HCT116 (cell line): ENCODE measurements around the gene CIDEC.

ENCODE experiments used
- EZH2phosphoT487 ChIP-seq: fragments of 200-600 bp; IDR thresholded peaks from 2 replicates; pipeline ENCODE4 v1.6.1; 2018; ENCODE audit warnings: antibody characterized with exemption, borderline replicate concordance
- POLR2A ChIP-seq: IDR thresholded peaks from 2 replicates; pipeline ENCODE4 v1.7.0; 2011; ENCODE audit warnings: borderline replicate concordance; ENCODE audit not compliant: insufficient read depth, insufficient read length; ENCODE audit errors: extremely low read depth
- POLR2AphosphoS5 ChIP-seq: IDR thresholded peaks from 2 replicates; pipeline ENCODE4 v1.6.1; 2011; ENCODE audit warnings: mild to moderate bottlenecking, low read depth, low read length, moderate library complexity
- SP1 ChIP-seq: IDR thresholded peaks from 2 replicates; pipeline ENCODE4 v1.6.1; 2012; ENCODE audit warnings: low read depth
- TCF7L2 ChIP-seq: IDR thresholded peaks from 2 replicates; pipeline ENCODE4 v1.7.0; 2011; ENCODE audit warnings: borderline replicate concordance, inconsistent platforms; ENCODE audit not compliant: insufficient read depth, insufficient read length; ENCODE audit errors: extremely low read depth
- TF ChIP-seq, protein P1 (sequence below), 3 experiments: fragments of 200-600 bp in 1 of 3; sonication (generic) in 1 of 3; IDR thresholded peaks in 2 of 3; conservative IDR thresholded peaks in 1 of 3; 2 replicates each; pipeline ENCODE4 v1.5.1; 2012 to 2017; ENCODE audit warnings: low read depth in 2 of 3, low read length in 2 of 3, antibody characterized with exemption in 1 of 3, borderline replicate concordance in 1 of 3, control low read depth in 1 of 3, mild to moderate bottlenecking in 1 of 3, mixed read lengths in 1 of 3, mixed run types in 1 of 3, moderate library complexity in 1 of 3; ENCODE audit not compliant: insufficient read depth in 1 of 3
- TF ChIP-seq, protein P2 (sequence below): IDR thresholded peaks from 2 replicates; pipeline ENCODE4 v1.6.1; 2012

DNA sequence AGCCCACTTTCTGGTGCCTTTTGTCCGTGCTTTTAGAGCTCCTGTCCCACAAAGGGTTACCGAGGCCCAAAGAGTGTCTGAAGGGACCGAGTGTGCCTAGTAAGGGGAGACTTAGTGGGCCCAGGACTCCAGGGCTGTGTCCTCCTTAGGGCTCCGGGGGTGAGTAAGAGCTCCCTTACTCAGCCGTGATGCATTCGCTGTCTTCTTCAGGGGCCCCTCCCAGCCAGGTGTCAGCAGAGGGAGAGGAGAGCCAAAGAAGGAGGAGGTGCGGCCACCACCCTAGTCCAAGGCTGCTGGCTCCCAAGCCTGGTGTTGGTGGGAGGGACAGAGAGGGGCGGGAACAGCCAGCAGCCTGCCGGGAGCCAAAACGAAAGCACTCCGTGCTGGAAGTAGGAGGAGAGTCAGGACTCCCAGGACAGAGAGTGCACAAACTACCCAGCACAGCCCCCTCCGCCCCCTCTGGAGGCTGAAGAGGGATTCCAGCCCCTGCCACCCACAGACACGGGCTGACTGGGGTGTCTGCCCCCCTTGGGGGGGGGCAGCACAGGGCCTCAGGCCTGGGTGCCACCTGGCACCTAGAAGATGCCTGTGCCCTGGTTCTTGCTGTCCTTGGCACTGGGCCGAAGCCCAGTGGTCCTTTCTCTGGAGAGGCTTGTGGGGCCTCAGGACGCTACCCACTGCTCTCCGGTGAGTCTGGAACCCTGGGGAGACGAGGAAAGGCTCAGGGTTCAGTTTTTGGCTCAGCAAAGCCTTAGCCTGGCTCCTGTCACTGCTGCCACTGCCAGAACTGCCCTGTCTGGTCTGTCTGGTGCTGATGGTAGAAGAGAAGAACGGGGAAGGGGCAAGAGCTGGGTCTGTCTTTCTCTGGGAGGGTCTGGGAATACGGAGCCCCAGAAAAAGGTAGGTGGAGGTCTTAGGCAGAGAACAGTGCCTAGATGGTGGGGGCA lies 37.0 kb upstream of the CIDEC start, which contains the start of gene IL17RC:
- TF ChIP-seq POLR2A (no peak), POLR2AphosphoS5 (peak; percentile 76), TCF7L2 (no peak), SP1 (no peak; the same call in 1 of the 2 replicates), EZH2phosphoT487 (no peak)
- TF ChIP-seq, protein P1, sequence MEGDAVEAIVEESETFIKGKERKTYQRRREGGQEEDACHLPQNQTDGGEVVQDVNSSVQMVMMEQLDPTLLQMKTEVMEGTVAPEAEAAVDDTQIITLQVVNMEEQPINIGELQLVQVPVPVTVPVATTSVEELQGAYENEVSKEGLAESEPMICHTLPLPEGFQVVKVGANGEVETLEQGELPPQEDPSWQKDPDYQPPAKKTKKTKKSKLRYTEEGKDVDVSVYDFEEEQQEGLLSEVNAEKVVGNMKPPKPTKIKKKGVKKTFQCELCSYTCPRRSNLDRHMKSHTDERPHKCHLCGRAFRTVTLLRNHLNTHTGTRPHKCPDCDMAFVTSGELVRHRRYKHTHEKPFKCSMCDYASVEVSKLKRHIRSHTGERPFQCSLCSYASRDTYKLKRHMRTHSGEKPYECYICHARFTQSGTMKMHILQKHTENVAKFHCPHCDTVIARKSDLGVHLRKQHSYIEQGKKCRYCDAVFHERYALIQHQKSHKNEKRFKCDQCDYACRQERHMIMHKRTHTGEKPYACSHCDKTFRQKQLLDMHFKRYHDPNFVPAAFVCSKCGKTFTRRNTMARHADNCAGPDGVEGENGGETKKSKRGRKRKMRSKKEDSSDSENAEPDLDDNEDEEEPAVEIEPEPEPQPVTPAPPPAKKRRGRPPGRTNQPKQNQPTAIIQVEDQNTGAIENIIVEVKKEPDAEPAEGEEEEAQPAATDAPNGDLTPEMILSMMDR (IDR thresholded peaks at IDR 0.05 in 2 of 3, conservative IDR thresholded peaks at IDR 0.05 in 1 of 3; ENCODE audit: borderline replicate concordance in 1 of 3, insufficient read depth in 1 of 3, low read depth in 2 of 3, low read length in 2 of 3): no peak
- TF ChIP-seq, protein P2, sequence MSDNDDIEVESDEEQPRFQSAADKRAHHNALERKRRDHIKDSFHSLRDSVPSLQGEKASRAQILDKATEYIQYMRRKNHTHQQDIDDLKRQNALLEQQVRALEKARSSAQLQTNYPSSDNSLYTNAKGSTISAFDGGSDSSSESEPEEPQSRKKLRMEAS: no peak; the same call in 1 of the 2 replicates
